Type B pancreatic cell (in vitro differentiated cells): ENCODE results near the gene TREML1. TPM values are rescaled to one million over a fixed set of nuclear protein-coding genes. Genes with fewer than 3 reads are reported as not detected.

Experiments used
- DNase-seq: peaks from one replicate; pipeline ENCODE4 v3.0.0; 2021; ENCODE audit warnings: mixed read lengths; ENCODE audit not compliant: unreplicated experiment; ENCODE audit errors: extremely low spot score
- H3K27ac Mint-ChIP-seq: 2 replicates; pipeline ENCODE4 v1.8.0; 2021; ENCODE audit warnings: mild to moderate bottlenecking, mixed read lengths
- H3K27me3 Mint-ChIP-seq: 2 replicates; pipeline ENCODE4 v1.8.0; 2021; ENCODE audit warnings: mixed read lengths
- H3K36me3 Mint-ChIP-seq: 2 replicates; pipeline ENCODE4 v1.8.0; 2021; ENCODE audit warnings: mixed read lengths
- H3K4me1 Mint-ChIP-seq: one replicate; pipeline ENCODE4 v1.8.0; 2021; ENCODE audit warnings: mixed read lengths; ENCODE audit not compliant: unreplicated experiment
- H3K4me3 Mint-ChIP-seq: 2 replicates; pipeline ENCODE4 v1.8.0; 2021; ENCODE audit warnings: mild to moderate bottlenecking, mixed read lengths
- H3K9me3 Mint-ChIP-seq: 2 replicates; pipeline ENCODE4 v1.8.0; 2021; ENCODE audit warnings: mixed read lengths
- CTCF ChIP-seq: fragments of 200-600 bp; sonication (generic); conservative IDR thresholded peaks from 2 replicates; pipeline ENCODE4 v1.5.0; 2021; ENCODE audit warnings: antibody characterized with exemption, mild to moderate bottlenecking
- total RNA-seq: library from RNA; stranded (reverse); gene quantifications from 2 replicates; pipeline ENCODE4 v1.2.1, GENCODE V29; 2021; ENCODE audit warnings: low replicate concordance

TREML1 gene
- total RNA-seq, 1 donor from 2014 or later, result not detected

GRCh38 chr6:41136911-41137310 is 17.2 kb downstream of the TREML1 start:
- peaks cover 3% of the 10 kb centered on the region for H3K36me3 Mint-ChIP-seq
- no peaks in the 10 kb centered on the region for H3K27me3 Mint-ChIP-seq
- no peak overlapping the region for H3K4me3 Mint-ChIP-seq
- H3K9me3 Mint-ChIP-seq, result no peaks in the 10 kb centered on the region
- DNase-seq, result no peak
- TF ChIP-seq CTCF, result no peak
- no peak overlapping the region for H3K27ac Mint-ChIP-seq
- no peaks in the 10 kb centered on the region for H3K4me1 Mint-ChIP-seq

- Mint-ChIP-seq H3K4me1 (no peaks in the 10 kb centered on the region), H3K27me3 (no peaks in the 10 kb centered on the region), H3K27ac (no peak overlapping the region), H3K9me3 (no peaks in the 10 kb centered on the region), H3K4me3 (no peak overlapping the region), H3K36me3 (peaks cover 3% of the 10 kb centered on the region)
- no peak for DNase-seq
- no peak for TF ChIP-seq CTCF
Observed at GRCh38 chr6:41135062-41135832, 18.9 kb downstream of the TREML1 start.

GRCh38 chr6:41132254-41132653 is 21.9 kb downstream of the TREML1 start:
- peaks cover 3% of the 10 kb centered on the region for H3K36me3 Mint-ChIP-seq
- H3K9me3 Mint-ChIP-seq, result no peaks in the 10 kb centered on the region
- H3K27ac Mint-ChIP-seq, result no peak overlapping the region
- DNase-seq, result no peak
- no peak overlapping the region for H3K4me3 Mint-ChIP-seq
- no peaks in the 10 kb centered on the region for H3K27me3 Mint-ChIP-seq
- TF ChIP-seq CTCF, result no peak
- H3K4me1 Mint-ChIP-seq, result no peaks in the 10 kb centered on the region

- no peak for TF ChIP-seq CTCF
- Mint-ChIP-seq H3K4me3 (no peak overlapping the region), H3K36me3 (peaks cover 11% of the 10 kb centered on the region), H3K9me3 (no peaks in the 10 kb centered on the region), H3K4me1 (no peaks in the 10 kb centered on the region), H3K27ac (no peak overlapping the region), H3K27me3 (no peaks in the 10 kb centered on the region)
- DNase-seq, result no peak
Observed at GRCh38 chr6:41125282-41125681, 28.9 kb downstream of the TREML1 start.

GRCh38 chr6:41122918-41123317 is 31.2 kb downstream of the TREML1 start:
- Mint-ChIP-seq H3K4me3 (no peak overlapping the region), H3K4me1 (no peaks in the 10 kb centered on the region), H3K9me3 (no peaks in the 10 kb centered on the region), H3K27me3 (no peaks in the 10 kb centered on the region), H3K27ac (no peak overlapping the region), H3K36me3 (peaks cover 11% of the 10 kb centered on the region)
- TF ChIP-seq CTCF, result no peak
- DNase-seq, result no peak

- H3K4me3 Mint-ChIP-seq, result no peak overlapping the region
Observed at GRCh38 chr6:41122373-41122772, 31.8 kb downstream of the TREML1 start.

More at GRCh38 chr6:41122373-41122772, 31.8 kb downstream of the TREML1 start:
- DNase-seq, result no peak
- H3K36me3 Mint-ChIP-seq, result peaks cover 11% of the 10 kb centered on the region
- H3K27ac Mint-ChIP-seq, result no peak overlapping the region
- H3K4me1 Mint-ChIP-seq, result no peaks in the 10 kb centered on the region
- H3K27me3 Mint-ChIP-seq, result no peaks in the 10 kb centered on the region
- no peaks in the 10 kb centered on the region for H3K9me3 Mint-ChIP-seq
- no peak for TF ChIP-seq CTCF
